ENCODE measurements around the gene CENPV.
"Not testable (repeated sequence)": the region's sequence is repeated elsewhere in the genome, so short reads cannot be mapped to it uniquely, and the experiment has no call there.

CENPV gene

DNA sequence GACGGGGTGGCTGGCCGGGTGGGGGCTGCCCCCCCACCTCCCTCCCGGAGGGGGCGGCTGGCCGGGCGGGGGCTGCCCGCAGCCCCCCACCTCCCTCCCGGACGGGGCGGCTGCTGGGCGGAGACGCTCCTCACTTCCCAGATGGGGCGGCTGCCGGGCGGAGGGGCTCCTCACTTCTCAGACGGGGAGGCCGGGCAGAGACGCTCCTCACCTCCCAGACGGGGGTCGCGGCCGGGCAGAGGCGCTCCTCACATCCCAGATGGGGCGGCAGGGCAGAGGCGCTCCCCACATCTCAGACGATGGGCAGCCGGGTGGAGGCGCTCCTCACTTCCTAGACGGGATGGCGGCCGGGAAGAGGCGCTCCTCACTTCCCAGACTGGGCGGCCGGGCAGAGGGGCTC is 41.2 kb downstream of the CENPV start:
- DNase-seq: not testable (repeated sequence)

GRCh38 chr17:16306211-16306610 is 47.1 kb downstream of the CENPV start:
- DNase-seq: no peak

DNA sequence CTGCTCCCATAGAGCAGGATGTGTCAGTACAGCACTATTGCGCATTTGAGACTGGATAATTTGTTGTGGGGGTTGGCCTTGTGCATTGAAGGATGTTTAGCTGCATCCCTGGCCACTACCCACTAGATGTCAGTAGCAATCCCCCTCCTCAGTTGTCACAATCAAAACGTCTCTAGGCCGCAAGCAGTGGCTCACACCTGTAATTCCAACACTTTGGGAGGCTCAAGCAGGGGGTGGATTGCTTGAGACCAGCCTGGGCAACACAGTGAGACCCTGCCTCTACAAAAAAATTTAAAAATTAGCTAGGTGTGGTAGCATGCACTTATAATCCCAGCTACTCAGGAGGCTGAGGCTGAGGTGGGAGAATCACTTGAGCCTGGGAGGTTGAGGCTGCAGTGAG is 48.4 kb downstream of the CENPV start:
- DNase-seq: peak; percentile 8

- no peak for DNase-seq
Observed at GRCh38 chr17:16302856-16303255, 50.4 kb downstream of the CENPV start.

DNA sequence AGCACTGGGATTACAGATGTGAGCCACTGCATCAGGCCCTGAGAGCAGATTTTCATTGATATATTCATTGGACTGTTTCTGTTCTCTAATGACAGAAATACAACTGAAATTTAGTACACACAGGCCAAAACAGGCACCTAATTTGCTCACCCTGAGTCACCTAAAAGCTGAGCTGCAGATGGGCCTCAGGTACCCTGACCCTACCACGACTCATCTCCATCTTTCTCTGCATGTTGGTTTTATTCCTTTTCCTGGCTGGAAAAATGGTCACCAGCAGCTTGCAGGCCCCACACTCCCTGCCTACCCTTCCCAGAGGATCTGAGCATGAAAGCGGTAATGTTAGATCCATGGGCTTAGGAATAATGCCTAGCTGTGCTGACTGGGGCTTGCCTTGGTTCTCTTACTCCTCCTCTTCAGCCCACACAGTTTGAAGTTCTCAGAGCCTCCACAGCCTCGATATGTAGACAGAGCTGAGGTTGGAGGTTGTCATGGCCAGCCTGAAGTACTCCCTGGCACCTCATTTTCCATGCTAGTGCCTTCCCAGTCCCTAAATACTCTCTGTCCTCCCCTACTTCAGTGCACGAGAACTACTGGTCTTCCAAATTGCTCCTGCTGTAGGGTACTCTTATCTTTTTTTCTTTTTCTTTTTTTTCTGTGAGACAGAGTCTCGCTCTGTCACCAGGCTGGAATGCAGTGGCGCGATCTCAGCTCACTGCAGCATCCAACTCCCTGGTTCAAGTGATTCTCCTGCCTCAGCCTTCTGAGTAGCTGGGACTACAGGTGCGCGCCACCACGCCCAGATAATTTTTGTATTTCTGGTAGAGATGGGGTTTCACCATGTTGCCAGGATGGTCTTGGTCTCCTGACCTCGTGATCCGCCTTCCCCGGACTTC is 51.1 kb downstream of the CENPV start:
- DNase-seq: no peak

GRCh38 chr17:16300554-16300953 is 52.7 kb downstream of the CENPV start:
- DNase-seq: no peak

- no peak for DNase-seq
Observed at GRCh38 chr17:16298140-16298662, 55.1 kb downstream of the CENPV start.

GRCh38 chr17:16297367-16298139 is 55.7 kb downstream of the CENPV start:
- no peak for DNase-seq

GRCh38 chr17:16296072-16296471 is 57.2 kb downstream of the CENPV start:
- DNase-seq: not testable (repeated sequence)

GRCh38 chr17:16294560-16294959 is 58.7 kb downstream of the CENPV start:
- DNase-seq: no peak

- no peak for DNase-seq
Observed at GRCh38 chr17:16293931-16294330, 59.3 kb downstream of the CENPV start.

Data from CD4-positive, alpha-beta T cell treated with Interleukin-21 for 1 hour (primary cell).